ENCODE measurements around the gene MCCC1. TPM values are rescaled to one million over a fixed set of nuclear protein-coding genes. Genes with fewer than 3 reads are reported as not detected.
A peak's percentile ranks its signal among the peaks of the same experiment; 100 is the strongest.

MCCC1 gene
- total and polyA plus RNA-seq, 10 of the 15 experiments (the other 5 are each of a cell fraction or from before 2014, with no cell fraction given) = 35.0 to 71.7 (median 47.0) TPM

- TF ChIP-seq USF2 (IDR thresholded peaks at IDR 0.05; ENCODE audit: borderline replicate concordance, low read depth, low read length) = no peak
- TF ChIP-seq RCOR1 (conservative IDR thresholded peaks at IDR 0.05; ENCODE audit: low read depth, low read length) = no peak
- TF ChIP-seq HDGF (IDR thresholded peaks at IDR 0.05) = no peak
- no peak for TF ChIP-seq CEBPB (IDR thresholded peaks at IDR 0.05; ENCODE audit: borderline replicate concordance in 1 of 2, low read depth in 2 of 2, low read length in 2 of 2)
- no peak for TF ChIP-seq NR2F1 (conservative IDR thresholded peaks at IDR 0.05)
- TF ChIP-seq HSF1 (IDR thresholded peaks at IDR 0.05; ENCODE audit: low read depth, low read length) = no peak
- TF ChIP-seq SMARCA5 (IDR thresholded peaks at IDR 0.05) = no peak
- TF ChIP-seq RFX5 (IDR thresholded peaks at IDR 0.05; ENCODE audit: low read depth, low read length) = no peak
- TF ChIP-seq CREB1 (IDR thresholded peaks at IDR 0.05; ENCODE audit: low read depth) = no peak
- no peak for TF ChIP-seq ZNF24 (IDR thresholded peaks at IDR 0.05)
- no peak for TF ChIP-seq E2F4 (IDR thresholded peaks at IDR 0.05; ENCODE audit: low read depth, low read length)
- peak; percentile 23; the same call in 1 of the 2 replicates for TF ChIP-seq RAD21 (IDR thresholded peaks at IDR 0.05; ENCODE audit: insufficient read depth, low read depth, low read length)
- TF ChIP-seq USF1 (IDR thresholded peaks at IDR 0.05; ENCODE audit: borderline replicate concordance, extremely low read length, insufficient read depth, low read depth, low read length) = no peak
- TF ChIP-seq IRF5 (IDR thresholded peaks at IDR 0.05; ENCODE audit: borderline replicate concordance) = no peak
Measured at GRCh38 chr3:183085634-183086390, 13.5 kb downstream of the MCCC1 start (continued).

All from GM12878 (cell line).